ENCODE measurements around the gene ANKS1B.
"Not testable (repeated sequence)": the region's sequence is repeated elsewhere in the genome, so short reads cannot be mapped to it uniquely, and the experiment has no call there.

Gene ANKS1B

DNA sequence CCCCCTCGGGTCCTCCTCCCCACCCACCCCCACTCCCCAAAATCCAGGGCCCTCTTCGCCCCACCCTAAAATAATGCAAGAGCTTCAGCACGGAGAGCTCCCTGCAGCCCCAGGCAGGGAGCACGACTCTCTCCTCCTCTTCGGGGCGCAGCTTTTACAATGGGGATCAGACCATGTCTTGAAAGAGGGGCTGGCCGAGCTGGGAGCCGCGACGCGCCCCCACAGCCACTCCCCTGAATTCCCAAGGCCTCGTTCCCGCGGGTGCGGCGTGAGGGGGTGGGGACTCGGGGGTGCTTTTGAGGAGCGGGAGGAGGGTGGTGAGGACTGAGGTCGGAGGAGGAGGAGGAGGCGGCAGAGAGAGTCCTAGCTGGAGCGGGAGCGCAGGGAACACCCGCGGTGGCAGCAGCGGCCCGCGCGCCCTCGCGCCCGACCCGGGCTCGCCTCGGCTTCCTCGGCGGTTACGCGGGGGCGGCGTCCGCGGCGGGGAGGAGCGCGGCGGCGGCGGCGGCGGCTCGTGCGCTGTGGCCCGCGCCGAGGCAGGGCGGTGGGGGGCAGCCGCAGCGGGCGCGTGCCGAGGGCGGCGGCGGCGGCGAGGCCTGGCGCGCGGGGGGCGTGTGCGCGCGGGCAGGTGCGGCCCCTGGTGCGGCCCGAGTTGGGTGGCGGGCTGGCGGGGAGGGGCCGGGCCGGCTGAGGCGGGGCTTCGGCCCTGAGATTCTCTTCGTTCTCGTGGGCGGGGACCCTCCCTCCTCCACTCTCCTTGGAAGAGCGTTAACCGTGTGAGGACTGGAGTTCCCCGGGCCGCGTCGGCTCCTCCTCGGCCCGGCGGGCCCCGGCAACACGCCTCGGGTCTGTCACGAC is at the start of gene ANKS1B:
ANKS1B (minus strand) TSS at position 666 of the 858 bp plus-strand sequence. CDS start 699 bp downstream, outside the sequence.
- DNase-seq = peak; percentile 75

GRCh38 chr12:100031836-100032235 is 47.1 kb upstream of the ANKS1B start:
- DNase-seq = no peak

DNA sequence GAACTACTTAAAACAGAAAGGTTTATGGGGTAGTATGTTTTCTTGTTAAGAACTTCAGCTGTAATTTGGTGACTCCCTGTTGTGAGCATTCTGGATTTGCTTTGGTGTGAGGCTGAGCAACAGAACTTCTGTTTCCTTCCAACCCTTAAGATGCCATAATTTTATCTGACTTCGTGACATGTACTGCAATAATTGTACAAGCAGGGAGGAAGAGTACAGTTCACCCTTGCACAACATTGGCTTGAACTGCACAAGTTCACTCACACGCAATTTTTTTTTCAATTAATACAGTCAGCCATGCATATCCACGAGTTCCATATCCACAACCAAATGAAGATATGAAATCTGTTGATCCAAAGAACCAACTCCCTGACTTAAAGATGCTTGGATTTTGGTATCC is 42.9 kb upstream of the ANKS1B start:
- no peak for DNase-seq

- no peak for DNase-seq
Measured at GRCh38 chr12:100026241-100026640, 41.5 kb upstream of the ANKS1B start.

DNA sequence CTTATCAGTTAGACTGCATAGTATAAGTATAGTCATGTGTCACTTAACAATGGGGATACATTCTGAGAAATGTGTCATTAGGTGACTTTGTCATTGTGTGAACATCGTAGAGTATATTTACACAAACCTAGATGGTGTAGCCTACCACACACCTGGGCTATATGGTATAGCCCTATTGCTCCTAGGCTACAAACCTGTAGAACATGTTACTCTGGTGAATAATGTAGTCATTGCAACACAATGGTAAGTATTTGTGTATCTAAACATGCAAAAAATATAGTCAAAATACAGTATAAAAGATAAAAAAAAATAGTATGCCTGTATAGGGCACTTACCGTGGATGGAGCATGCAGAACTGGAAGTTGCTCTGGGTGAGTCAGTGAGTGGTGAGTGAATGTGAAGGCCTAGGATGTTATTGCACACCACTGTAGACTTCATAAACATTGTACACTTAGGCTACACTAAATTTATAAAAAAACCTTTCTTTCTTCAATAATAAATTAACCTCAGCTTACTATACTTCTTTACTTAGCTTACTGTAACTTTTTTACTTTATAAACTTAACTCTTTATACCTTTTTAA is 40.3 kb upstream of the ANKS1B start:
- DNase-seq = no peak

- DNase-seq = no peak
Measured at GRCh38 chr12:100020370-100020769, 35.6 kb upstream of the ANKS1B start.

- no peak for DNase-seq
Measured at GRCh38 chr12:100017056-100017455, 32.3 kb upstream of the ANKS1B start.

DNA sequence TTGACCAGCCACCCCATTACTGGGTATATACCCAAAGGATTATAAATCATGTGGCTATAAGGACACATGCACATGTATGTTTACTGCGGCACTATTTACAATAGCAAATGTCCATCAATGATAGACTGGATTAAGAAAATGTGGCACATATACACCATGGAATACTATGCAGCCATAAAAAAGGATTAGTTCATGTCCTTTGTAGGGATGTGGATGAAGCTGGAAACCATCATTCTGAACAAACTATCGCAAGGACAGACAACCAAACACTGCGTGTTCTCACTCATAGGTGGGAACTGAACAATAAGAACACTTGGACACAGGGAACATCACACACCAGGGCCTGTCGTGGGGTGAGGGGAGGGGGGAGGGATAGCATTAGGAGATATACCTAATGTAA is 31.6 kb upstream of the ANKS1B start:
- DNase-seq = not testable (repeated sequence)

DNA sequence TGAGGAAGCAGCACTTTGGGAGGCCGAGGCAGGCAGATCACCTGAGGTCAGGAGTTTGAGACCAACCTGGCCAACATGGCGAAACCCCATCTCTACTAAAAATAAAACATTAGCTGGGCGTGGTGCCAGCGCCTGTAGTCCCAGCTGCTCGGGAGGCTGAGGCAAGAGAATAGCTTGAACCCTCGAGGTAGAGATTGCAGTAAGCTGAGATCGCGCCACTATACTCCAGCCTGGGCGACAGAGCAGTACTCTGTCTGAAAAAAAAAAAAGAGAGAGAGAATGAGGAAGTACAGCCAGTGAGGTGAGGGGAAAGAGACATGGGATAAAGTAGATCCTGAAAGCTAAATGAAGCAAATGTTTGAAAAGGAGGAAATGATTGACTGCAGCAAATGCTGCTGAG is 21.1 kb upstream of the ANKS1B start:
- DNase-seq = not testable (repeated sequence)

DNA sequence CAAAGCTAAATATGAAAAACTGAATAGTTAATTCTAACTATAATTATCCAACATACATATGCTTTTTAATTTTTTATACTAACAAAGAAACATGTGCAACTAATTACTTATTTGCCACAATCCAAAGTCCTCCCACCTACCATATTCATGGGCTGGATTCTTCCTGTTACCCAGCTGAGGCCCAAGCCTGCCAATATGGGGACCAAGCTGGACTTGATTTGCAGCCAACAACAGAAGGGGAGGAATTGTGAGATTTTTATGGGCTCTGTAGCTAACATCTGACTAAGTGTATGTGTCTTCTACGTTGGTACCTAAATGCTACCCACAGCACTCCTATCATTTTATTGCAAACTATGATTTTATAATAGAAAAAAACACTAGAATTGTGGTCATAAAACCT is 13.1 kb upstream of the ANKS1B start:
- no peak for DNase-seq

DNA sequence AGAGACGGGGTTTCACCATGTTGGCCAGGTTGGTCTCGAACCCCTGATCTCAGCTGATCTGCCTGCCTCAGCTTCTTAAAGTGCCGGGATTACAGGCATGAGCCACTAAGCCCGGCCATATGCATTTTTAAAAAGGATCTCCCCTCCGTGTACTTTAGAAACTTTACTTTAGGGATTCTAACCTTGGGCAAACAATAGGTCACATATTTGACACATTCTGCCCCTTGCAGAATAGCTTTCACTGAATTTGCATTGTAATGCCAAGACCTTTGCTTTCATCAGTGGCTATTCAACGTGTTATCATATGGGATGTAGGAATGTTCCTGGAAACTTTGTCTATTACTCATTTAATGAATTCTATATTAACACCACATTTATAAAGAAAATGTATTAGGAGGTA is 11.4 kb upstream of the ANKS1B start:
- no peak for DNase-seq

DNA sequence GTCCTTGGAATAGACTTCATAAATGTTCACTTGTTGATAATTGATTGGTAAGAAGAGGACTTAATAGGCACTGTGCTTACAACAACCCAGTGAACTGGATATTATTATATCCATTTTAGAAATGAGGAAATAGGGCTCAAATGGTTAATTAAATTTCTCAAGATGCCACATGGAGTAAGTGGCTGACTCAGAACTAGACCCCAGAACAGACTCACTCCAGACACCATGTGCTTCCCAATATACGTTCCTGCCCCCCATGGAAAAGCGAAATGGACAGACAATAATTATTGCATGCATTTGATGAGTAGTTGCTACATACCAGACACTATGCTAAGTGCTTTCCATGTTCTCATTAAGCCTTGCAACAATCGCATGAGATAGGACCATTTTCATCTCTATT is 895 bp upstream of the ANKS1B start:
- DNase-seq = no peak

DNA sequence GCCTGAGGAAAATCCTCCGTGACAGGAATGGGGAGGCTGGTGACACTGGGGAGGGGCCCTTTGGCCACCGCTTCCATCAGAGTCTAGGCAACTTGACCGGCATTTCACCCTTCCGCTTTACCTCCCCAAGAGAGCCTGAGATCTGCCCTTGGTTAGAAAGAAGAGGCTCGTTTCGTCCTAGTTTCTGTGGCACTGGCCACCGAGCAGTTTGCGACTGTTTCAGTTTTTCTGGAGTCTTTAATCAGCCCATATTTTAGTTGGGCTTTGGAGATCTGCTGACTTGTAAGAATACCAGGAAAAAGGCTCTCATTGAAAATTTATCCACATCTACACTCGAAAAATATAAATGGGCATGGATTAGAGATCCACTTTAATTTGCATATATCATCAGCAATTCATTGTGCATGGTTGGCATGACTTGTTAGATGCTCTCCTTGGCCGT is 414 bp upstream of the ANKS1B start:
- no peak for DNase-seq

- DNase-seq = no peak
Measured at GRCh38 chr12:99983456-99984258, 1.1 kb downstream of the ANKS1B start.

DNA sequence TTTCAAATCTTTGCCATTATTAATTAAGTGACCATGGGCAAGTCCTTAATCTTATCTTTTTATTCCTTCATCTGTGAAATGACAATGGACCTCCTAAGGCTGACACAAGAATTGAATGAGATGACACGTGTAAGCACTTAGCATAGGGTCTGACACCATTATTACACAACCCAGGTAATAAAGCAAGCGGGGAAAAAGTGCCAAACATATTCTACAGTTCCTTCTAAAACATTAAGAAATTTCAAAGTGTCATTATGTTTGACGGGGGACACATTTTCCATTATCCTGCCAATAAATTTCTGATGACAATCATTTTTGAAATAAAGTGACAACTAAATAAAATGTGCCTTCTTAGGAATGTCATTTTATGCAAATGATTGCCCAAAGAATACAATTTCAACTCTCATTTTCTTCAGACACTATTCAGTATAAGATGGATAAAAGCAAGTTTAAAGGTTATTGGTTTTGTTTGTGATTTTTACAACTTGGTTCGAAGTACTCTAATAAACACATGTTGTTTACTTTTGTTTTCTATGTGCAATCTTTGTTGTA is 3.0 kb downstream of the ANKS1B start:
- DNase-seq = no peak

GRCh38 chr12:99979471-99979870 is 5.3 kb downstream of the ANKS1B start:
- no peak for DNase-seq

GRCh38 chr12:99978152-99978551 is 6.6 kb downstream of the ANKS1B start:
- DNase-seq = no peak

DNA sequence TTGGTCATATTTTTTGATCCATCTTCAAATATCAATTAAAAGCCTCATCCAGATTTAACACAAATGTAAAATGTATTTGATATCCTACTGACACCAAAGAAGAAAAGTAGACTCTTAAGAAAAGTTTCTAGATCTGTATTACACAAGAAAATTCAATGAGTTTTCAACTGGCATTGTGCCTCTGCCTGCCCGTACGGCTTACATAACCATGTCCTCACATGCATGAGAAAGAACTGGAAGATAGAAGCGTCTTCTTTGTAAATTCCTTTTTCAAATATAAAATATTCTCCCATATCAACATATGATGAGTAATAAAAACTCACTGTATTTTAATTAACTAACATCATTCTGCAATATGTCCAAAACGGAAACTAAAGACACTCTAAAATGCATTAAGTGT is 7.2 kb downstream of the ANKS1B start:
- DNase-seq = no peak

DNA sequence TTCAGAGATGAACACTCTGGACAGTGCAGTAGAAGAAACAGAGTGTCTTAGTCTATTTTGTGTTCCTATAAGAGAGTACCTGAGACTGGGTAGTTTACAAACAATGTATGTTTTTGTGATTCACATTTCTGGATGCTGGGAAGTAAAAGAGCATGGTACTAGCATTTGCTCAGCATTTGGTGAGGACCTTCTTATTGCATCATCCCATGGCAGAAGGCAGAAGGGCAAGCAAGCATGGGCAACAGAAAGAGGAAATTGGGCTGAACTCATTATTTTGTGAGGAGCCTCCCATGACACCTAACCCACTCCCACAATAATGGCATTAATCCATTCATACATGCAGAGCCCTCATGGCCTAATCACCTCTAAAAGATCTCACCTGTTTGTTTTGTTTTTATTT is 8.0 kb downstream of the ANKS1B start:
- no peak for DNase-seq

DNA sequence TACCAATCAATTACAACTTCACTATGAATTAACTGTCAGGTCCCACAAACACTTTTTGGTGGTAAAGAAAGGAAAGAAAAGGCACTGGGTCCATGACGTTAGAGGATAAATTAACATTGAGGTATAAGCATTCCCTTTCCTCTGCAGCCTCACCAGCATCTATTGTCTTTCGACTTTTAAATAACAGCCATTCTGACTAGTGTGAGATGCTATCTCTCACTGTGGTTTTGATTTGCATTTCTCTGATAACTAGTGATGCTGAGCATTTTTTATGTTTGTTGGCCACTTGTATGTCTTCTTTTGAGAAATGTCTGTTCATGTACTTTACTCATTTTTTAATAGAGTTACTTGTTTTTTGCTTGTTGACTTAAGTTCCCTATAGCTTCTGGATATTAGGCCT is 9.4 kb downstream of the ANKS1B start:
- no peak for DNase-seq

- no peak for DNase-seq
Measured at GRCh38 chr12:99974146-99974545, 10.6 kb downstream of the ANKS1B start.

DNA sequence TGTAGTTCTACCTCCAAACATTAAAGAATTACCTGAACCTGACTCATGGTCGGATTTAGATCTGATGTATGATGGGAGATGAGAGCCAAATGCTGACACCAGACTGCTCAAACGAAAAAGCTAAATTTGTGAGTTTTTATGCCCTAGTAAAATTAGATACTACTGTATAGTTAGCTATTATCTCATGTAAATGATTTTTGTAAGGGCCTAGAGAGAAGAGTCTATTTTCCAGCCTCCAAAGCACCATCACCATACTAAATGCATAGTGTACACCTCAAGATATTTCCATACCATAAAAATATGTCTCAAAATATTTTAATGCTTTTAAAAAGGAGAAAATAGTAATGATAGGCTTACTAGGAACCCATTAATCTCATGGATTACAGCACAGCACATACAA is 18.3 kb downstream of the ANKS1B start:
- no peak for DNase-seq

GRCh38 chr12:99960311-99960710 is 24.4 kb downstream of the ANKS1B start:
- DNase-seq = peak; percentile 19

Measured in right hindlimb (tissue), 1 donor.